Measurements from ENCODE around the gene PCYT1A. TPM values are rescaled to one million over a fixed set of nuclear protein-coding genes. Genes with fewer than 3 reads are reported as not detected.

The PCYT1A gene
- total RNA-seq, 1 experiment from 2014 or later, result 28.5 TPM

DNA sequence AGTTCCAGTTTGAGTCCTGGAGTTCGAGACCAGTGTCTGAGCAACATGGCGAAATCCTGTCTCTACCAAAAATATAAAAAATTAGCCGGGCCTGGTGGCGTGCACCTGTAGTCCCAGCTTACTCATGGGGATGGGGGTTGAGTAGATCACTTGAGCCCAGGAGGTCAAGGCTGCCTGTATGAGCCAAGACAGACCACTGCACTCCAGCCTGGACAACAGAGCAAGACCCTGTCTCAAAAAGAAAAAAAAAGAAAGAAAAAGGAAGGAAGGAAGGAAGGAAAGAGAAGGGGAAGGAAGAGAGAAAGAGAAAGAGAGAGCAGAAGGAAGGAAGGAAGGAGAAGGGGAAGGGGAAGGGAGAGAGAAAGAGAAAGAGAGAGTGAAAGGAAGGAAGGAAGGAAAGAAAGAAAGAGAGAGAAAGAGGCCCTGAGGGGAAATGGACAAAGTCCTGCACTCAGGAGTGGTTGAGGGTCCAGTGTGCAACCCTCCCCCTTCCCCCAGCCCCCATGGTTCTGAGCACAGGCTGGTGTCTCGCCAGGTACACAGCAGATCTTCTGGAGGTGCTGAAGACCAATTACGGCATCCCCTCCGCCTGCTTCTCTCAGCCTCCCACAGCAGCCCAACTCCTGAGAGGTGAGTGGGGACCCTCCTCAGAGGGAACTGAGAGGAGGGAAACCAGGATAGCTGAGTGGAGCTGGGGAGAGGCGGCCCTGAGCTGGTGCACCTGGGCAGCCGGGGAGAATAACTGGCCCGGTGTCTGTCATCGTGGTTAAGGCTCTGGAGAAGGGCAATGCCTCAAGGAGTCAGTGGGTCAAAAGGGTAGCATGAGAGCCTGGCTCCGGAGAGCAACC lies 70.0 kb downstream of the PCYT1A start:
- Mint-ChIP-seq H3K4me3 (peak overlapping the region; percentile 70), H3K27me3 (ENCODE audit: low read depth) (no peaks in the 10 kb centered on the region), H3K9me3 (no peaks in the 10 kb centered on the region), H3K4me1 (peaks cover 36% of the 10 kb centered on the region), H3K27ac (no peak overlapping the region), H3K36me3 (no peaks in the 10 kb centered on the region)
- ChIA-PET CTCF (interaction anchor here (0.8 kb wide), 1 partner anchor 126 kb away, joined by 3 read pairs; no protein-coding TSS in a partner anchor), POLR2A (no interaction called here)
- DNase-seq (ENCODE audit: low spot score), result no peak
- TF ChIP-seq, protein P1, sequence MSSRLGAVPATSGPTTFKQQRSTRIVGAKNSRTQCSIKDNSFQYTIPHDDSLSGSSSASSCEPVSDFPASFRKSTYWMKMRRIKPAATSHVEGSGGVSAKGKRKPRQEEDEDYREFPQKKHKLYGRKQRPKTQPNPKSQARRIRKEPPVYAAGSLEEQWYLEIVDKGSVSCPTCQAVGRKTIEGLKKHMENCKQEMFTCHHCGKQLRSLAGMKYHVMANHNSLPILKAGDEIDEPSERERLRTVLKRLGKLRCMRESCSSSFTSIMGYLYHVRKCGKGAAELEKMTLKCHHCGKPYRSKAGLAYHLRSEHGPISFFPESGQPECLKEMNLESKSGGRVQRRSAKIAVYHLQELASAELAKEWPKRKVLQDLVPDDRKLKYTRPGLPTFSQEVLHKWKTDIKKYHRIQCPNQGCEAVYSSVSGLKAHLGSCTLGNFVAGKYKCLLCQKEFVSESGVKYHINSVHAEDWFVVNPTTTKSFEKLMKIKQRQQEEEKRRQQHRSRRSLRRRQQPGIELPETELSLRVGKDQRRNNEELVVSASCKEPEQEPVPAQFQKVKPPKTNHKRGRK (CRISPR knock-in tag; IDR thresholded peaks at IDR 0.05; ENCODE audit: borderline replicate concordance), result peak; percentile 68; the same call in 1 of the 2 replicates
- no peak for TF ChIP-seq TEAD1 (CRISPR knock-in tag; IDR thresholded peaks at IDR 0.05)
- TF ChIP-seq KAT7 (CRISPR knock-in tag; IDR thresholded peaks at IDR 0.05; ENCODE audit: borderline replicate concordance), result no peak
- no peak for ATAC-seq

DNA sequence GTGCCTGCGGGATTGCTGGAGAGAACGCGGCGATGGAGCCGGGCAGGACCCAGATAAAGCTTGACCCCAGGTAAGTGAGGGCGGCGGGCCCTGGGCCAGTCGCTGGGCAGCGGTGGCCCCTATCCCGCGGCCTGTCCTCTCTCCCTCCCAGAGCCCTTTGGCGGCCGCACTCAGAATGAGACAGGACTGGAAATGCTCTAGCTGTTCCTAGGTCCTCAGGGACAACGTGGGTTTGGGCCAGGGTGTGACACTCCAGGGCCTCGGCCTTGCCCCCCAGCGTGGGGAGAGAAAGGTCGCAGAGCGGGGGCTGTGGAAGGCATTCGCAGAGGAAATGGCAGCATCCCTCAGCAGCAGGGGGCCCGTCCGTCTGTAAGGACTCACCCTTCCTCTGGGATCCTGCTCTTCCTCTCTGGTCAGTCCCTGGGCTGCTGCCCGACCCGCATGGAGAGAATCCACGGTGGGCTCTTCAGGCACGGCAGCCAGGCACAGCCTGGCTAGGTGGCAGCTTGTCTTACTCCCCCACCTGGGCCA lies 70.8 kb downstream of the PCYT1A start:
- Mint-ChIP-seq H3K27ac (no peak overlapping the region), H3K36me3 (no peaks in the 10 kb centered on the region), H3K9me3 (no peaks in the 10 kb centered on the region), H3K27me3 (ENCODE audit: low read depth) (no peaks in the 10 kb centered on the region), H3K4me3 (peak overlapping the region; percentile 70), H3K4me1 (peaks cover 36% of the 10 kb centered on the region)
- TF ChIP-seq ZNF317 (CRISPR knock-in tag; IDR thresholded peaks at IDR 0.05; ENCODE audit: borderline replicate concordance, low read depth), result no peak
- TF ChIP-seq, protein P2, sequence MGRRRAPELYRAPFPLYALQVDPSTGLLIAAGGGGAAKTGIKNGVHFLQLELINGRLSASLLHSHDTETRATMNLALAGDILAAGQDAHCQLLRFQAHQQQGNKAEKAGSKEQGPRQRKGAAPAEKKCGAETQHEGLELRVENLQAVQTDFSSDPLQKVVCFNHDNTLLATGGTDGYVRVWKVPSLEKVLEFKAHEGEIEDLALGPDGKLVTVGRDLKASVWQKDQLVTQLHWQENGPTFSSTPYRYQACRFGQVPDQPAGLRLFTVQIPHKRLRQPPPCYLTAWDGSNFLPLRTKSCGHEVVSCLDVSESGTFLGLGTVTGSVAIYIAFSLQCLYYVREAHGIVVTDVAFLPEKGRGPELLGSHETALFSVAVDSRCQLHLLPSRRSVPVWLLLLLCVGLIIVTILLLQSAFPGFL (CRISPR knock-in tag; IDR thresholded peaks at IDR 0.05; ENCODE audit: borderline replicate concordance), result no peak
- TF ChIP-seq OVOL2 (CRISPR knock-in tag; IDR thresholded peaks at IDR 0.05; ENCODE audit: borderline replicate concordance), result no peak
- TF ChIP-seq RELA (CRISPR knock-in tag; IDR thresholded peaks at IDR 0.05; ENCODE audit: borderline replicate concordance), result no peak
- TF ChIP-seq, protein P1 (CRISPR knock-in tag; IDR thresholded peaks at IDR 0.05; ENCODE audit: borderline replicate concordance), result no peak
- TF ChIP-seq, protein P3, sequence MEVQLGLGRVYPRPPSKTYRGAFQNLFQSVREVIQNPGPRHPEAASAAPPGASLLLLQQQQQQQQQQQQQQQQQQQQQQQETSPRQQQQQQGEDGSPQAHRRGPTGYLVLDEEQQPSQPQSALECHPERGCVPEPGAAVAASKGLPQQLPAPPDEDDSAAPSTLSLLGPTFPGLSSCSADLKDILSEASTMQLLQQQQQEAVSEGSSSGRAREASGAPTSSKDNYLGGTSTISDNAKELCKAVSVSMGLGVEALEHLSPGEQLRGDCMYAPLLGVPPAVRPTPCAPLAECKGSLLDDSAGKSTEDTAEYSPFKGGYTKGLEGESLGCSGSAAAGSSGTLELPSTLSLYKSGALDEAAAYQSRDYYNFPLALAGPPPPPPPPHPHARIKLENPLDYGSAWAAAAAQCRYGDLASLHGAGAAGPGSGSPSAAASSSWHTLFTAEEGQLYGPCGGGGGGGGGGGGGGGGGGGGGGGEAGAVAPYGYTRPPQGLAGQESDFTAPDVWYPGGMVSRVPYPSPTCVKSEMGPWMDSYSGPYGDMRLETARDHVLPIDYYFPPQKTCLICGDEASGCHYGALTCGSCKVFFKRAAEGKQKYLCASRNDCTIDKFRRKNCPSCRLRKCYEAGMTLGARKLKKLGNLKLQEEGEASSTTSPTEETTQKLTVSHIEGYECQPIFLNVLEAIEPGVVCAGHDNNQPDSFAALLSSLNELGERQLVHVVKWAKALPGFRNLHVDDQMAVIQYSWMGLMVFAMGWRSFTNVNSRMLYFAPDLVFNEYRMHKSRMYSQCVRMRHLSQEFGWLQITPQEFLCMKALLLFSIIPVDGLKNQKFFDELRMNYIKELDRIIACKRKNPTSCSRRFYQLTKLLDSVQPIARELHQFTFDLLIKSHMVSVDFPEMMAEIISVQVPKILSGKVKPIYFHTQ (CRISPR knock-in tag; IDR thresholded peaks at IDR 0.05), result no peak
- TF ChIP-seq JAZF1 (CRISPR knock-in tag; IDR thresholded peaks at IDR 0.05), result no peak
- TF ChIP-seq, protein P4, sequence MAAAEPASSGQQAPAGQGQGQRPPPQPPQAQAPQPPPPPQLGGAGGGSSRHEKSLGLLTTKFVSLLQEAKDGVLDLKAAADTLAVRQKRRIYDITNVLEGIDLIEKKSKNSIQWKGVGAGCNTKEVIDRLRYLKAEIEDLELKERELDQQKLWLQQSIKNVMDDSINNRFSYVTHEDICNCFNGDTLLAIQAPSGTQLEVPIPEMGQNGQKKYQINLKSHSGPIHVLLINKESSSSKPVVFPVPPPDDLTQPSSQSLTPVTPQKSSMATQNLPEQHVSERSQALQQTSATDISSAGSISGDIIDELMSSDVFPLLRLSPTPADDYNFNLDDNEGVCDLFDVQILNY (CRISPR knock-in tag; IDR thresholded peaks at IDR 0.05), result no peak
- TF ChIP-seq ZBTB21 (CRISPR knock-in tag; IDR thresholded peaks at IDR 0.05; ENCODE audit: borderline replicate concordance), result no peak
- no peak for TF ChIP-seq NFE2L1 (CRISPR knock-in tag; IDR thresholded peaks at IDR 0.05)
- TF ChIP-seq ZNF416 (CRISPR knock-in tag; IDR thresholded peaks at IDR 0.05), result no peak
- TF ChIP-seq, protein P5, sequence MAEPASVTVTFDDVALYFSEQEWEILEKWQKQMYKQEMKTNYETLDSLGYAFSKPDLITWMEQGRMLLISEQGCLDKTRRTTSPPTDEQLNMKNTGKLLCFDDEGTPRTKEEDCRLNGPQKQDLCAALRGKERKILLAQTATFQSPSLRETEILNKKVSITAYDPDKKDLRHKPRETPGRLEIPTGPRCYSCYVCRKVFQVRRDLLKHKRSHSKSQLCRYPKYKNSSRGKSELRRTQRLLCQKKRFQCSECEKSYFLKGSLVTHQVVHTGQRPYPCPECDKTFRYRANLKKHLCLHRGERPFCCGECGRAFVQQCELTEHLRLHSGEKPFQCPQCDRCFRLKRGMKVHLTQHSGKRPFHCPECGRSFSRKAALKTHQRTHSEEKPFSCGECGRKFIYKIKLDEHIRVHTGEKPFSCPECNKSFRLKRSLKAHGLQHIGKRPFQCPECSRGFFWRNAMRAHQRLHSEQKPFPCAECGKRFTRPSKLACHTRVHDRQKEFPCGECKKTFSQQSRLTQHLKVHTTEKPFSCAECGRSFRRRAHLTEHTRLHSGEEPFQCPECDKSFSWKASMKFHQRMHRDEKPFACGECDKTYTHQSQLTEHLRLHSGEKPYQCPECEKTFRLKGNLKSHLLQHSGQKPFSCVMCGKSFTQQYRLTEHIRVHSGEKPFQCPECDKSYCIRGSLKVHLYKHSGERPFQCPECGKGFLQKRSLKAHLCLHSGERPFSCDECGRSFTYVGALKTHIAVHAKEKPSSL (CRISPR knock-in tag; conservative IDR thresholded peaks at IDR 0.05), result no peak
- CTCF ChIA-PET, result interaction anchor here (0.8 to 1.0 kb wide), 2 partner anchors 37 to 125 kb away, joined by 3 read pairs; no protein-coding TSS in a partner anchor
- DNase-seq (ENCODE audit: low spot score) (no peak), ATAC-seq (peak; percentile 42)
- POLR2A ChIA-PET, result no interaction called here
